Spleen (tissue), 7 donors: ENCODE results near the gene FMC1.

Experiments used
- POLR2A ChIP-seq, 3 donors: fragments of 450-650 bp; IDR thresholded peaks; one replicate each; pipeline ENCODE4 v1.5.1; 2017; ENCODE audit warnings: antibody characterized with exemption in 3 of 3, mild to moderate bottlenecking in 1 of 3
- POLR2AphosphoS5 ChIP-seq, 3 donors: sonication (generic); formaldehyde crosslinking; IDR thresholded peaks; one replicate each; pipeline ENCODE4 v1.5.1; 2017; ENCODE audit warnings: antibody characterized with exemption in 3 of 3
- TF ChIP-seq, protein P1 (sequence below), 11 experiments: fragments of 200-600 bp in 7 of 11; fragments of 450-650 bp in 4 of 11; sonication (generic) in 4 of 11; IDR thresholded peaks in 8 of 11; conservative IDR thresholded peaks in 3 of 11; 1 replicate in 7 of 11; 2 replicates in 4 of 11; pipeline versions ENCODE4 v1.4.0 to v1.8.0; 2016 to 2021; ENCODE audit warnings: antibody characterized with exemption in 11 of 11, inconsistent platforms in 4 of 11, mild to moderate bottlenecking in 1 of 11
- donor health status: DM: no; HTN: no; CAD: no; lungs with moderate emphysema.
- donor health status: DM: no; HTN: no; CAD: no.
- donor health status: DM: no; HTN: no; CAD: no.

DNA sequence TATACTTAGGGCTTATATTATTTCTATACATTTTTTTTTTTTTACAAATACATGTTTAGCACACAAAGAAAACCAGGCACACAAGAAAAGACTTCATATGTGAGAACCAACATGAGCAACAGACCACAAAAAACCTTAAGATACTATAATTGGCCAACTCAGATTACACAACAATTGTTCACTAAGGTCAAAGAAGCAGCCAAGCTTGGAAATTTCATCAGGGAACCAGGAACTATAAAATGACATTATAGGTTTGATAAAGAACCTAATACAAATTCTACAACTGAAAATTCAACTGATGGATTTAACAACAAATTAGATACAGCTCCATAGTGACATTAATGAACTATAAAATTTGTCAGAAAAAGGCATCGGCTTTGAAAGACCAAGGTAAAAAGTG lies 14.2 kb downstream of the FMC1 start:
- TF ChIP-seq, protein P1, sequence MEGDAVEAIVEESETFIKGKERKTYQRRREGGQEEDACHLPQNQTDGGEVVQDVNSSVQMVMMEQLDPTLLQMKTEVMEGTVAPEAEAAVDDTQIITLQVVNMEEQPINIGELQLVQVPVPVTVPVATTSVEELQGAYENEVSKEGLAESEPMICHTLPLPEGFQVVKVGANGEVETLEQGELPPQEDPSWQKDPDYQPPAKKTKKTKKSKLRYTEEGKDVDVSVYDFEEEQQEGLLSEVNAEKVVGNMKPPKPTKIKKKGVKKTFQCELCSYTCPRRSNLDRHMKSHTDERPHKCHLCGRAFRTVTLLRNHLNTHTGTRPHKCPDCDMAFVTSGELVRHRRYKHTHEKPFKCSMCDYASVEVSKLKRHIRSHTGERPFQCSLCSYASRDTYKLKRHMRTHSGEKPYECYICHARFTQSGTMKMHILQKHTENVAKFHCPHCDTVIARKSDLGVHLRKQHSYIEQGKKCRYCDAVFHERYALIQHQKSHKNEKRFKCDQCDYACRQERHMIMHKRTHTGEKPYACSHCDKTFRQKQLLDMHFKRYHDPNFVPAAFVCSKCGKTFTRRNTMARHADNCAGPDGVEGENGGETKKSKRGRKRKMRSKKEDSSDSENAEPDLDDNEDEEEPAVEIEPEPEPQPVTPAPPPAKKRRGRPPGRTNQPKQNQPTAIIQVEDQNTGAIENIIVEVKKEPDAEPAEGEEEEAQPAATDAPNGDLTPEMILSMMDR (IDR thresholded peaks at IDR 0.05 in 8 of 11, conservative IDR thresholded peaks at IDR 0.05 in 3 of 11) = no peak
- TF ChIP-seq POLR2AphosphoS5 (IDR thresholded peaks at IDR 0.05) = no peak
- no peak for TF ChIP-seq POLR2A (IDR thresholded peaks at IDR 0.05)
